GM21619 (cell line): ENCODE results near the gene DSG3.
A peak's percentile ranks its signal among the peaks of the same experiment; 100 is the strongest.

Source experiments
- ATAC-seq: cut with Tn5 transposase; IDR thresholded peaks from one replicate; pipeline ENCODE4 v1.9.1; 2021; ENCODE audit not compliant: unreplicated experiment

The DSG3 gene

GRCh38 chr18:31447530-31448191, at the start of gene DSG3:
Gene DSG3, plus strand, starts transcription at chr18:31447741. Its CDS starts 137 bp downstream, at chr18:31447878.
- no peak for ATAC-seq

- no peak for ATAC-seq
These were observed 49.4 kb upstream of the DSG3 start for GRCh38 chr18:31398191-31398590.

- no peak for ATAC-seq
These were observed 48.1 kb upstream of the DSG3 start for GRCh38 chr18:31399306-31400032.

GRCh38 chr18:31401156-31402025, 46.1 kb upstream of the DSG3 start:
- no peak for ATAC-seq

GRCh38 chr18:31402026-31402373, 45.5 kb upstream of the DSG3 start:
- ATAC-seq: no peak

GRCh38 chr18:31403409-31403808, 44.1 kb upstream of the DSG3 start:
- no peak for ATAC-seq

GRCh38 chr18:31407649-31408048, 39.9 kb upstream of the DSG3 start:
- no peak for ATAC-seq

GRCh38 chr18:31409276-31409675, 38.3 kb upstream of the DSG3 start:
- no peak for ATAC-seq

GRCh38 chr18:31410716-31411483, 36.6 kb upstream of the DSG3 start:
- no peak for ATAC-seq

- ATAC-seq: no peak
These were observed 34.4 kb upstream of the DSG3 start for GRCh38 chr18:31413137-31413536.

GRCh38 chr18:31417850-31418249, 29.7 kb upstream of the DSG3 start:
- ATAC-seq: no peak

- no peak for ATAC-seq
These were observed 28.0 kb upstream of the DSG3 start for GRCh38 chr18:31419457-31419932.

- no peak for ATAC-seq
These were observed 27.5 kb upstream of the DSG3 start for GRCh38 chr18:31420032-31420431.

GRCh38 chr18:31420524-31420923, 27.0 kb upstream of the DSG3 start:
- ATAC-seq: no peak

GRCh38 chr18:31424383-31424988, 23.1 kb upstream of the DSG3 start:
- ATAC-seq: peak; percentile 70

- ATAC-seq: no peak
These were observed 21.5 kb upstream of the DSG3 start for GRCh38 chr18:31426021-31426420.

- ATAC-seq: no peak
These were observed 20.6 kb upstream of the DSG3 start for GRCh38 chr18:31426871-31427406.

GRCh38 chr18:31428211-31428610, 19.3 kb upstream of the DSG3 start:
- ATAC-seq: no peak

GRCh38 chr18:31429623-31430022, 17.9 kb upstream of the DSG3 start:
- ATAC-seq: no peak

- ATAC-seq: no peak
These were observed 17.5 kb upstream of the DSG3 start for GRCh38 chr18:31430072-31430471.
